DLD1 (cell line): ENCODE measurements around the gene ITGB1BP2.
"Not testable (repeated sequence)": the region's sequence is repeated elsewhere in the genome, so short reads cannot be mapped to it uniquely, and the experiment has no call there.

ENCODE experiments used
- in situ Hi-C: cut with HindIII; loops from 2 replicates; pipeline ENCODE4 v1.10.0; 2017; ENCODE audit warnings: low sequenced_read_pairs

ITGB1BP2 gene

DNA sequence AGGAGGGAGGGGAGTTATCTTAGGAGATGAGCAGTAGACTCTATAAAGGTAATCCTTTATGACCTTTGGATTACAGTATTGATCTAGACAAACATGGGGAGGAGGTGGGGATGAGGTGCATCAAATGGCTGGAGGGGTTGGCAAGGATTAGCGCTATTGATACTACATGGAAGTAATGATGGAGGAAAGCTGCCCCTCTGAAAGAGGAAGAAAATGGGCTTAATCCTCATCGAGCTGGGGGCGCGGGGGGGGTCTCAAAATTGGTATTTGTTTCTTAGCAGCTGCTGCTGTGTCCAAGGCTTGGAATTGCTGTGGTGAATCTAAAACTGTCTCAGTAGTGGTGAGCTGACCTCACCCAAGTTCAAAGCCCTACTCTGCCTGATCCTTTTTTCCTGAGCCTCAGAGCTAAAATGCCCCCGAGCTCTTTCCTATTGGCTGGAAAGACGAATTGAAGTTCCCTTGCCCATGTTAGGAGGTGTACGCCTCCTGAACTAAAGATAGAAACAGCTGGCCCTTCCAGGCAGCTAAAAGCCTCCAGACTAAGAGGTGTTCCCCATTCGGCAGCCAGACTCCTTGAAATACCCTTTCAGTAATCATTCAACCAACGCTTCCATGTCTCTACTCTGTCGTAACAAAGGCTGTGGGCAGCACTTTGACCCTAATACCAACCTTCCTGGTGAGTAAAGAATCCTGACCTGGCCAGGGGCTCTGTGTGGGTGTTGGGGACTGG lies at the start of gene ITGB1BP2:
Gene ITGB1BP2, plus strand, starts transcription at position 556 of the 730 bp plus-strand sequence. Its CDS starts 57 bp downstream, at position 613.
- in situ Hi-C loops = no loop called here

GRCh38 chrX:71252221-71252620 lies 49.3 kb upstream of the ITGB1BP2 start:
- in situ Hi-C loops = no loop called here

- in situ Hi-C loops = no loop called here
Measured at GRCh38 chrX:71253253-71254091, 48.1 kb upstream of the ITGB1BP2 start.

DNA sequence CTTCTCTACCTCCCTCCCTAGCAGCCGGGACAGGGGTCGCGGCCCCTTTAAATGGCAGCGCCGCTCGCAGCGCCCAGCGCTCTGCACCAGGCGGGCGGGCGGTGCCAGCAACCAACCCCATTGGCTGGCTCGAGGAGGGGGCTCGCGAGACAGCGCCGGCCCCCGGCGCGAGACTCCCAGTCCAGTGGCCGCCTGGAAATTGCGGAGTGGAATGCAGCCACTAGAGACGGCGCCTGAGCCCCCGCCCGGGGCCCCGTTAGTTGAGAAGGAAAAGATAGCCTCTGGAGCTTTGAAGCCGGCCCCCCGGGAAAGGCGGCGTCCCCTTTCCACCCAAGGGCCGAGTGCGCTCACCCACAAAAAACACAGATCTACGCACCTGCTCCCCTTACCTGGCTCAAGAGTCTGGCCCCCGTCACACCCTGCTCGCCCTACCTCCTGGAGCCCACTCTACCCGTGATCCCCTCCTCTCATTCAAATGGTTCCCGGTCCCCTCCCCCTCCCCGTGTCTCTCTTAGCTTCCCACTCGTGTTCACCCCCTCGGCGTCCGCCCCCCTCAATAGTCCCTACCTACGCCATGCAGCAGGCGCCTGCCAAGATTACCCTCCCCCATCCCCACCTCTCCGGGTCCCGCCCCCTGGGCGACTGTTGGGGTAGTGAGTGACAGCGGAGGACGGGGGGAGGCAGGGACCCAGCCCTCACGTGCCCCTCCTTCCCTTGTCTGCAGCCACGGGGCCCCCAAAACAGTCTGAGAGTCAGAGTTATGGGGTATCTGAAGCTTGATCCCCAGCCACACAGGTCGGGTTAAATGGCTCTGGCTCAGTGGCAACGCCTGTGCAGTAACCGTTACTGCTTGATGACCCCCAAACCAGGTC lies 47.2 kb upstream of the ITGB1BP2 start, which contains the start of gene ZMYM3:
Gene ZMYM3, minus strand, starts transcription at position 49 of the 872 bp plus-strand sequence. CDS start 885 bp downstream, outside the sequence.
- in situ Hi-C loops = no loop called here

GRCh38 chrX:71256051-71256450 lies 45.5 kb upstream of the ITGB1BP2 start:
- in situ Hi-C loops = no loop called here

DNA sequence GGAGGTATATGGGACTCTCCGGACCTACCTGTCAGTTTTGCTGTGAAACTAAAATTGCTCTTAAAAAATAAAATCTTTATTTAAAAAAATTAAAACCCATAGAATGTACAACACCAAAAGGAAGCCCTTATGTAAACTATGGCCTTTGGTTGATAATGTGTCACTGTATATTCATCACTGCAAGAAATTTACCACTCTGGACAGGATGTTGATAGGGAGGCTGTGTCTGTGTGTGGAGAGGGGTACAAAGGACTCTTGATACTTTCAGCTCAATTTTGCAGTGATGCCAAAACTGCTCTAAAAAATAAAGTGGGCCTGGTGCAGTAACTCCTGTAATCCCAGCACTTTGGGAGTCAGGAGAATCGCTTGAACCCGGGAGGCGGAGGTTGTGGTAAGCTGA lies 44.7 kb upstream of the ITGB1BP2 start:
- in situ Hi-C loops = no loop called here

- in situ Hi-C loops = not testable (repeated sequence)
Measured at GRCh38 chrX:71268624-71269023, 32.9 kb upstream of the ITGB1BP2 start.

- in situ Hi-C loops = no loop called here
Measured at GRCh38 chrX:71269801-71270395, 31.7 kb upstream of the ITGB1BP2 start.

- in situ Hi-C loops = not testable (repeated sequence)
Measured at GRCh38 chrX:71272313-71272712, 29.2 kb upstream of the ITGB1BP2 start.

GRCh38 chrX:71281300-71281699 lies 20.2 kb upstream of the ITGB1BP2 start:
- in situ Hi-C loops = not testable (repeated sequence)

GRCh38 chrX:71282514-71283402 lies 18.8 kb upstream of the ITGB1BP2 start:
- in situ Hi-C loops = no loop called here

DNA sequence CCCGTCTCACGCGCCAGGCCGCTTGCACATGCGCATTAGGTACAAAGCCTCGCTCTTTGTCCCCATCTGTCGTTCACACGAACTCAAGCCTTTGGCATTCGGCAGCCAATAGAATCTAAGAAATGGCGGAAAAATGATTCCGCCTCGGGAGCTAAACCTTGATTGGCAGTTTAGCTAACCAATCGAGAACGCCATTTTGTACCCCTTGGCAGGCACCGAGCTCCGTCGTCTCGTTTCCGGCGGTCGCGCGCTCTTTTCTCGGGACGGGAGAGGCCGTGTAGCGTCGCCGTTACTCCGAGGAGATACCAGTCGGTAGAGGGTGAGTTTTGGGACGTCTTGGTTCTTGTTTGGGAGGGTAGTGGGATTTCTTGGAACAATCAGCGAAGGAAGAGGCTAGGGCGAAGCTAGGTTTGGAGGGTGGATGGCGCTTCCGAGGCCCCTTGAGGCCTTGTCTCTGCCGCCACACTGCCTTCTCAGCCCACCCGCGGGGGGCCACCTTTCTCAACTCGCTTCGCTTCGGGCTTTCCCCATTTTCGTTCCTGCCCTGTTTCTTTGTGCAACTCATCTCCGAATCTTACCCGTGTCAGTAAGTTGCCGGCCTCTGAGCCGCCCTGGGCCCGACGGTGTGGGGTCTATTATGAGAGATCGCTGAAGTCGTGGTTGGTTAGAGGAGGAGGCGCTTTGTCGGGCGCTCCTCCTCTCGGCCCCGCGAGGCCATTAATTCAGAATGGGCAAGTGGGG lies 18.0 kb upstream of the ITGB1BP2 start, which contains the start of gene NONO:
Gene NONO, plus strand, starts transcription at position 233 of the 741 bp plus-strand sequence. CDS start 7,003 bp downstream, outside the sequence.
- in situ Hi-C loops = no loop called here

- in situ Hi-C loops = no loop called here
Measured at GRCh38 chrX:71285929-71286328, 15.6 kb upstream of the ITGB1BP2 start.

DNA sequence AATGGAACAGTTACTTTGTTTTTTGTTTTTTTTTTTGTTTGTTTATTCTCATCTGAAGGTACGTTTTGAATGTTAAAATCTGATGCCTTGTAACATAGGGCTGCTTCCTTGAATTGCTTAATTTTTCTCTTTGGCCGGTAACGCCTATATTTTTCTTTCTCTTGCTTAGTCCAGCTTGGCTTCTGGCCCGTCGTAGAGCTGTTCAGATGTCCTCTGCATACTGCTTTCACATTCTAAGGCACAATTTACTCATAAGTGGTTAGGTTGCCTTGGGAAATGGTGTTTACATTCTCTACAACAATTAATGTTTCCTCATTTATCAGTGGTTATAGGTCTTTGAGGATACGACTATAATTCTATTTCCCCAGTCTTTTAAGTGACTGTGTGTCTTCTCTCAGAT lies 10.2 kb upstream of the ITGB1BP2 start:
- in situ Hi-C loops = no loop called here

- in situ Hi-C loops = no loop called here
Measured at GRCh38 chrX:71292669-71293365, 8.7 kb upstream of the ITGB1BP2 start.

DNA sequence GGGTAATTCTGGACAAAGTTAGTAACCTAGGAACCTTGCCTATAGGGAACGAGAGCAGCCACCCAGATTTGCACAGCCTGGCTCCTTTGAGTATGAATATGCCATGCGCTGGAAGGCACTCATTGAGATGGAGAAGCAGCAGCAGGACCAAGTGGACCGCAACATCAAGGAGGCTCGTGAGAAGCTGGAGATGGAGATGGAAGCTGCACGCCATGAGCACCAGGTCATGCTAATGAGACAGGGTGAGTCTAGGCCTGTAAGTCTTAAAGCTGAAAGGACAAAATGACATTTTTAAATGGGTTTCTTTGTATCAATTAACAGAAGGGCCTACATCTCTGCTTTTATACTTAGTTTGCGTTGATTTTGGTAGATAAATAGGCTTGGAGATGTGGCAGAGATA lies 4.7 kb upstream of the ITGB1BP2 start:
- in situ Hi-C loops = no loop called here

- in situ Hi-C loops = no loop called here
Measured at GRCh38 chrX:71298119-71298518, 3.4 kb upstream of the ITGB1BP2 start.

GRCh38 chrX:71300064-71300463 lies 1.5 kb upstream of the ITGB1BP2 start:
- in situ Hi-C loops = not testable (repeated sequence)
